Measurements from ENCODE around the gene TMEM258. TPM values are rescaled to one million over a fixed set of nuclear protein-coding genes. Genes with fewer than 3 reads are reported as not detected.

TMEM258 gene
- 94.1 and 112 TPM in 2 replicates for total RNA-seq

GRCh38 chr11:61792310-61793082 is at the start of gene TMEM258, which contains the start of gene FEN1:
Gene TMEM258, minus strand, starts transcription at chr11:61792599. Its CDS starts 41 bp downstream, at chr11:61792558.
Gene FEN1, plus strand, starts transcription at chr11:61792911. Its CDS starts 2,451 bp downstream, at chr11:61795362.

GRCh38 chr11:61827571-61828378 is 35.4 kb upstream of the TMEM258 start, which contains the start of gene FADS2:
Gene FADS2, plus strand, starts transcription at chr11:61828300. Its CDS starts 91 bp downstream, at chr11:61828391.

GRCh38 chr11:61816736-61817455 is 24.5 kb upstream of the TMEM258 start, which contains the start of gene FADS1:
Gene FADS1, minus strand, starts transcription at chr11:61817003. Its CDS starts 74 bp downstream, at chr11:61816929.

GRCh38 chr11:61752117-61752924 is 40.1 kb downstream of the TMEM258 start, which contains the start of gene MYRF:
Gene MYRF, plus strand, starts transcription at chr11:61752636. Its CDS starts 109 bp downstream, at chr11:61752745.

Other genes with a start within 250 kb of the TMEM258 start
- gene SYT7, start 211.5 kb downstream of the TMEM258 start, total RNA-seq = 3.6 and 10.8 TPM in 2 replicates
- gene DAGLA, start 112.2 kb downstream of the TMEM258 start, total RNA-seq = 0.16 and 0.49 TPM in 2 replicates
- 0.04 TPM in 1 of 2 replicates, not detected in the other for gene MYRF, start 40.0 kb downstream of the TMEM258 start, total RNA-seq
- gene FEN1, start 312 bp upstream of the TMEM258 start, total RNA-seq = 16.6 and 63.6 TPM in 2 replicates
- gene FADS1, start 24.4 kb upstream of the TMEM258 start, total RNA-seq = 32.8 and 54.6 TPM in 2 replicates
- 162 and 243 TPM in 2 replicates for gene FADS2, start 35.7 kb upstream of the TMEM258 start, total RNA-seq
- gene FADS3, start 98.9 kb upstream of the TMEM258 start, total RNA-seq = 33.4 and 130 TPM in 2 replicates
- 0.53 and 0.78 TPM in 2 replicates for gene RAB3IL1, start 125.0 kb upstream of the TMEM258 start, total RNA-seq
- gene BEST1, start 157.8 kb upstream of the TMEM258 start, total RNA-seq = 0.11 and 1.4 TPM in 2 replicates
- gene FTH1, start 175.0 kb upstream of the TMEM258 start, total RNA-seq = 407 and 508 TPM in 2 replicates

All from hair follicular keratinocyte (primary cell).